HCT116 (cell line): ENCODE data around the gene MTRR. TPM values are rescaled to one million over a fixed set of nuclear protein-coding genes. Genes with fewer than 3 reads are reported as not detected.

Experiments
- ATAC-seq: fragments of 200-7000 bp; cut with Tn5 transposase; 2 replicates; pipeline ENCODE4 v1.9.1; 2020; ENCODE audit warnings: mild to moderate bottlenecking, moderate library complexity
- BruUV-seq: library from RNA; stranded (reverse); fragments of 400-500 nt; replicated peaks from 2 replicates; lab custom pipeline; 2021; lab: Mats Ljungman, UMichigan
- CTCF ChIA-PET: fragments of 300-600 bp; sonication (Branson Sonifier 250); formaldehyde crosslinking; loops from one replicate; lab custom pipeline; 2021; ENCODE audit warnings: antibody characterized with exemption; lab: Charles Lee
- POLR2A ChIA-PET: fragments of 300-600, 350-600 bp; sonication (Branson Sonifier 250); formaldehyde crosslinking; loops from one replicate; lab custom pipeline; 2021; ENCODE audit warnings: antibody characterized with exemption; lab: Charles Lee
- RAD21 ChIA-PET, 2 experiments: fragments of 300-600 bp; sonication (Branson Sonifier 250); formaldehyde crosslinking; loops; one replicate each; lab custom pipeline; 2023; ENCODE audit warnings: low total read pairs in 2 of 2; ENCODE audit not compliant: uncharacterized antibody in 2 of 2, unreplicated experiment in 2 of 2, low non-redundant PET in 1 of 2; lab: Charles Lee
- DNase-seq: peaks from one replicate; pipeline ENCODE4 v3.0.0-alpha.2; 2010; ENCODE audit warnings: low read depth, low spot score
- H2AFZ ChIP-seq: fragments of 200-600 bp; shearing (Covaris generic), sonication (generic); 2 replicates; pipeline ENCODE4 v1.6.1; 2017; ENCODE audit warnings: low read depth, mixed run types, mixed read lengths, antibody characterized with exemption, low read length; ENCODE audit not compliant: poor library complexity, severe bottlenecking
- H3K27ac ChIP-seq: 2 replicates; pipeline ENCODE4 v1.5.1; 2012; ENCODE audit warnings: low read depth, low read length
- H3K27me3 ChIP-seq: fragments of 200-600 bp; sonication (generic); 2 replicates; pipeline ENCODE4 v1.6.1; 2016; ENCODE audit warnings: mixed run types, low read length, mixed read lengths; ENCODE audit not compliant: insufficient read depth
- H3K36me3 ChIP-seq, 2 experiments: fragments of 200-500 bp in 1 of 2; fragments of 200-600 bp in 1 of 2; sonication (Bioruptor generic) in 1 of 2; sonication (generic) in 1 of 2; 2 replicates each; pipeline versions ENCODE4 v1.5.1 to v1.6.1; 2014 to 2016; ENCODE audit warnings: low read length in 2 of 2, inconsistent platforms in 1 of 2, mixed read lengths in 1 of 2, mixed run types in 1 of 2; ENCODE audit not compliant: insufficient read depth in 2 of 2, control insufficient read depth in 1 of 2
- H3K4me1 ChIP-seq, 2 experiments: fragments of 200-600 bp in 1 of 2; sonication (generic) in 1 of 2; 2 replicates each; pipeline versions ENCODE4 v1.5.1 to v1.6.1; 2012 to 2017; ENCODE audit warnings: low read length in 2 of 2, inconsistent platforms in 1 of 2, mild to moderate bottlenecking in 1 of 2, mixed read lengths in 1 of 2, mixed run types in 1 of 2, moderate library complexity in 1 of 2; ENCODE audit not compliant: insufficient read depth in 2 of 2, control insufficient read depth in 1 of 2
- H3K4me2 ChIP-seq: fragments of 200-600 bp; sonication (generic); 2 replicates; pipeline ENCODE4 v1.6.1; 2017; ENCODE audit warnings: mixed run types, low read length, mixed read lengths
- H3K4me3 ChIP-seq, 2 experiments: fragments of 200-600 bp in 1 of 2; sonication (generic) in 1 of 2; replicated peaks in 1 of 2; 2 replicates each; pipeline ENCODE4 v1.5.1; 2011 to 2016; ENCODE audit warnings: low read length in 2 of 2, control low read depth in 1 of 2, low read depth in 1 of 2, mild to moderate bottlenecking in 1 of 2, mixed read lengths in 1 of 2, mixed run types in 1 of 2
- H3K79me2 ChIP-seq: fragments of 200-600 bp; sonication (generic); 2 replicates; pipeline ENCODE4 v1.6.1; 2017; ENCODE audit warnings: mild to moderate bottlenecking, mixed run types, low read length, moderate library complexity, mixed read lengths; ENCODE audit not compliant: insufficient read depth
- H3K9ac ChIP-seq: fragments of 200-600 bp; sonication (generic); 2 replicates; pipeline ENCODE4 v1.6.1; 2016; ENCODE audit warnings: low read length, mixed read lengths
- H3K9me2 ChIP-seq: fragments of 200-600 bp; sonication (generic), shearing (Covaris generic); 2 replicates; pipeline ENCODE4 v1.6.1; 2017; ENCODE audit warnings: mixed run types, mild to moderate bottlenecking, moderate library complexity; ENCODE audit not compliant: insufficient read depth
- H3K9me3 ChIP-seq, 2 experiments: fragments of 200-500 bp in 1 of 2; fragments of 200-600 bp in 1 of 2; sonication (Bioruptor generic) in 1 of 2; sonication (generic) in 1 of 2; 2 replicates each; pipeline ENCODE4 v1.6.1; 2014 to 2017; ENCODE audit warnings: low read length in 2 of 2, mixed read lengths in 2 of 2, inconsistent platforms in 1 of 2, low read depth in 1 of 2, mild to moderate bottlenecking in 1 of 2, mixed run types in 1 of 2, moderate library complexity in 1 of 2; ENCODE audit not compliant: control insufficient read depth in 1 of 2, insufficient read depth in 1 of 2
- H4K20me1 ChIP-seq: fragments of 200-600 bp; sonication (generic), shearing (Covaris generic); 2 replicates; pipeline ENCODE4 v1.6.1; 2017; ENCODE audit warnings: mixed run types, mild to moderate bottlenecking, moderate library complexity; ENCODE audit not compliant: insufficient read depth
- ATF3 ChIP-seq: IDR thresholded peaks from 2 replicates; pipeline ENCODE4 v1.6.1; 2012
- CBX3 ChIP-seq: IDR thresholded peaks from 2 replicates; pipeline ENCODE4 v1.6.1; 2012; ENCODE audit warnings: low read depth
- CEBPB ChIP-seq: IDR thresholded peaks from 2 replicates; pipeline ENCODE4 v1.6.1; 2012; ENCODE audit warnings: low read depth
- EGR1 ChIP-seq: IDR thresholded peaks from 2 replicates; pipeline ENCODE4 v1.6.1; 2012; ENCODE audit warnings: low read depth
- EZH2 ChIP-seq: fragments of 200-600 bp; sonication (generic); IDR thresholded peaks from 2 replicates; pipeline ENCODE4 v1.6.1; 2017; ENCODE audit warnings: antibody characterized with exemption, mixed run types
- SIN3A ChIP-seq: IDR thresholded peaks from 2 replicates; pipeline ENCODE4 v1.6.1; 2012; ENCODE audit warnings: low read depth
- SP1 ChIP-seq: IDR thresholded peaks from 2 replicates; pipeline ENCODE4 v1.6.1; 2012; ENCODE audit warnings: low read depth
- SRF ChIP-seq: IDR thresholded peaks from 2 replicates; pipeline ENCODE4 v1.6.1; 2012; ENCODE audit warnings: low read depth
- TCF7L2 ChIP-seq: IDR thresholded peaks from 2 replicates; pipeline ENCODE4 v1.7.0; 2011; ENCODE audit warnings: borderline replicate concordance, inconsistent platforms; ENCODE audit not compliant: insufficient read depth, insufficient read length; ENCODE audit errors: extremely low read depth
- ZFX ChIP-seq: fragments of 450-650 bp; IDR thresholded peaks from 2 replicates; pipeline ENCODE4 v1.6.1; 2017
- ZNF274 ChIP-seq: fragments of 200-500 bp; sonication (Bioruptor generic); IDR thresholded peaks from 2 replicates; pipeline ENCODE4 v1.6.1; 2014; ENCODE audit warnings: mild to moderate bottlenecking, low read depth, low read length, inconsistent platforms
- intact Hi-C: fragments of 100-400 bp; cut with micrococcal nuclease; formaldehyde crosslinking; loops from 2 replicates; pipeline ENCODE4 v1.10.0; 2022
- total RNA-seq: library from RNA; stranded (reverse); gene quantifications from one replicate; pipeline ENCODE4 v1.2.1, GENCODE V29; 2021; ENCODE audit not compliant: unreplicated experiment
- TF ChIP-seq, protein P1 (sequence below): IDR thresholded peaks from 2 replicates; pipeline ENCODE4 v1.6.1; 2011; ENCODE audit warnings: mild to moderate bottlenecking, low read length, moderate library complexity; ENCODE audit not compliant: insufficient replicate concordance; ENCODE audit errors: extremely low read depth
- TF ChIP-seq, protein P2 (sequence below): IDR thresholded peaks from 2 replicates; pipeline ENCODE4 v1.6.1; 2012; ENCODE audit warnings: low read depth

MTRR gene
- total RNA-seq, 1 experiment from 2014 or later = 32.5 TPM

DNA sequence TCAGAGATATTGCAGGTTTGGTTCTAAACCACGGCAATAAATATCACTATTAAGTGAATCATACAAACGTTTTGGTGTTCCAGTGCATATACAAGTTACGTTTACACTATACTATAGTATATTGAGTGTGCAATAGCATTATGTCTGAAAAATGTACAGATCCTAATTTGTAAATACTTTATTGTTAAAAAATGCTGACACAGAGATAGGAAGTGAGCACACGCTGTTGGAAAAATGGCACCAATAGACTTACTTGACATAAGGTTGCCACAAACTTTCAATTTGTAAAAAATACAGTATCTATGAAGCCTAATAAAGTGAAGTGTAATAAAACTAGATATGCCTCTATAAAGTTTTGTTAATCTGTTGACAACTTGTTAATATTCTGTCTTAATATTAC lies 34.0 kb upstream of the MTRR start (continued):
- TF ChIP-seq, protein P1, sequence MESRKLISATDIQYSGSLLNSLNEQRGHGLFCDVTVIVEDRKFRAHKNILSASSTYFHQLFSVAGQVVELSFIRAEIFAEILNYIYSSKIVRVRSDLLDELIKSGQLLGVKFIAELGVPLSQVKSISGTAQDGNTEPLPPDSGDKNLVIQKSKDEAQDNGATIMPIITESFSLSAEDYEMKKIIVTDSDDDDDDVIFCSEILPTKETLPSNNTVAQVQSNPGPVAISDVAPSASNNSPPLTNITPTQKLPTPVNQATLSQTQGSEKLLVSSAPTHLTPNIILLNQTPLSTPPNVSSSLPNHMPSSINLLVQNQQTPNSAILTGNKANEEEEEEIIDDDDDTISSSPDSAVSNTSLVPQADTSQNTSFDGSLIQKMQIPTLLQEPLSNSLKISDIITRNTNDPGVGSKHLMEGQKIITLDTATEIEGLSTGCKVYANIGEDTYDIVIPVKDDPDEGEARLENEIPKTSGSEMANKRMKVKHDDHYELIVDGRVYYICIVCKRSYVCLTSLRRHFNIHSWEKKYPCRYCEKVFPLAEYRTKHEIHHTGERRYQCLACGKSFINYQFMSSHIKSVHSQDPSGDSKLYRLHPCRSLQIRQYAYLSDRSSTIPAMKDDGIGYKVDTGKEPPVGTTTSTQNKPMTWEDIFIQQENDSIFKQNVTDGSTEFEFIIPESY = no peak
- TF ChIP-seq, protein P2, sequence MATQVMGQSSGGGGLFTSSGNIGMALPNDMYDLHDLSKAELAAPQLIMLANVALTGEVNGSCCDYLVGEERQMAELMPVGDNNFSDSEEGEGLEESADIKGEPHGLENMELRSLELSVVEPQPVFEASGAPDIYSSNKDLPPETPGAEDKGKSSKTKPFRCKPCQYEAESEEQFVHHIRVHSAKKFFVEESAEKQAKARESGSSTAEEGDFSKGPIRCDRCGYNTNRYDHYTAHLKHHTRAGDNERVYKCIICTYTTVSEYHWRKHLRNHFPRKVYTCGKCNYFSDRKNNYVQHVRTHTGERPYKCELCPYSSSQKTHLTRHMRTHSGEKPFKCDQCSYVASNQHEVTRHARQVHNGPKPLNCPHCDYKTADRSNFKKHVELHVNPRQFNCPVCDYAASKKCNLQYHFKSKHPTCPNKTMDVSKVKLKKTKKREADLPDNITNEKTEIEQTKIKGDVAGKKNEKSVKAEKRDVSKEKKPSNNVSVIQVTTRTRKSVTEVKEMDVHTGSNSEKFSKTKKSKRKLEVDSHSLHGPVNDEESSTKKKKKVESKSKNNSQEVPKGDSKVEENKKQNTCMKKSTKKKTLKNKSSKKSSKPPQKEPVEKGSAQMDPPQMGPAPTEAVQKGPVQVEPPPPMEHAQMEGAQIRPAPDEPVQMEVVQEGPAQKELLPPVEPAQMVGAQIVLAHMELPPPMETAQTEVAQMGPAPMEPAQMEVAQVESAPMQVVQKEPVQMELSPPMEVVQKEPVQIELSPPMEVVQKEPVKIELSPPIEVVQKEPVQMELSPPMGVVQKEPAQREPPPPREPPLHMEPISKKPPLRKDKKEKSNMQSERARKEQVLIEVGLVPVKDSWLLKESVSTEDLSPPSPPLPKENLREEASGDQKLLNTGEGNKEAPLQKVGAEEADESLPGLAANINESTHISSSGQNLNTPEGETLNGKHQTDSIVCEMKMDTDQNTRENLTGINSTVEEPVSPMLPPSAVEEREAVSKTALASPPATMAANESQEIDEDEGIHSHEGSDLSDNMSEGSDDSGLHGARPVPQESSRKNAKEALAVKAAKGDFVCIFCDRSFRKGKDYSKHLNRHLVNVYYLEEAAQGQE = no peak
- TF ChIP-seq ZFX (no peak), CBX3 (no peak), ATF3 (no peak), SRF (no peak)
- TF ChIP-seq, all 23 proteins: peak for 0

DNA sequence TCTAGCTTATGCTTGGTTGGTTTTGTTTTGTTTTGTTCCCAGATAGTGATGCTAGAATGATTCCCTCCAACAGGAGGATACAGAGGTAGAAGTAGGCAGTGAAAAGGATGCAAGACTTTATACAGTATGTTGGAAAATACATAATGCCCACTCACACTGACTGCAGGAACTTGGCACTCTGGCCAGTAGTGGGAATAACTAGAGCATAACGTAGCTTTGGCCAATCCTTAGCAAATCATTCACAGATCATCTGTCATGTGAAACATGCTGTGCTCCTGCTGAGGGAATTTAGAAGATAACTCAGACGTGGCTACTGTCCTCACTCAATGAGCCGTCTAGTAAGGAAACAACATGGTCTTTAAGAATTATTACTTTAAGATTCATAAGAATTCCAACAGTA lies 31.5 kb upstream of the MTRR start:
- H3K4me1 ChIP-seq = no peaks in the 10 kb centered on the region
- peaks cover 4% of the 10 kb centered on the region; the same call in 1 of the 2 replicates for H3K27me3 ChIP-seq
- H3K9ac ChIP-seq = no peak overlapping the region
- H3K4me2 ChIP-seq = no peak overlapping the region
- H2AFZ ChIP-seq = no peak overlapping the region
- CTCF ChIA-PET = interaction anchor here (0.9 kb wide), 1 partner anchor 9 kb away, joined by 3 read pairs; no protein-coding TSS in a partner anchor
- H4K20me1 ChIP-seq = no peaks in the 10 kb centered on the region
- TF ChIP-seq EZH2 (no peak), SIN3A (no peak), CBX3 (no peak), CEBPB (no peak), SP1 (no peak), EGR1 (no peak), TCF7L2 (no peak), ZFX (no peak), ATF3 (no peak), ZNF274 (no peak), SRF (no peak)
- TF ChIP-seq, protein P1 = no peak
- H3K9me2 ChIP-seq = no peaks in the 10 kb centered on the region
- H3K9me3 ChIP-seq = no peaks in the 10 kb centered on the region
- H3K4me3 ChIP-seq = no peak overlapping the region
- DNase-seq (no peak), ATAC-seq (no peak)
- H3K79me2 ChIP-seq = no peaks in the 10 kb centered on the region
- RAD21 ChIA-PET = no interaction called here
- H3K36me3 ChIP-seq = no peaks in the 10 kb centered on the region
- BruUV-seq = no TSS peak
- no peak overlapping the region for H3K27ac ChIP-seq
- POLR2A ChIA-PET = no interaction called here
- intact Hi-C loops = no loop called here
